Activated CD4-positive, alpha-beta T cell treated with anti-CD3 and anti-CD28 coated beads for 48 hours (primary cell): ENCODE measurements around the gene CDK6.

ENCODE experiments used
- DNase-seq: peaks from one replicate; pipeline ENCODE4 v3.0.0-alpha.2; 2020

CDK6 gene

DNA sequence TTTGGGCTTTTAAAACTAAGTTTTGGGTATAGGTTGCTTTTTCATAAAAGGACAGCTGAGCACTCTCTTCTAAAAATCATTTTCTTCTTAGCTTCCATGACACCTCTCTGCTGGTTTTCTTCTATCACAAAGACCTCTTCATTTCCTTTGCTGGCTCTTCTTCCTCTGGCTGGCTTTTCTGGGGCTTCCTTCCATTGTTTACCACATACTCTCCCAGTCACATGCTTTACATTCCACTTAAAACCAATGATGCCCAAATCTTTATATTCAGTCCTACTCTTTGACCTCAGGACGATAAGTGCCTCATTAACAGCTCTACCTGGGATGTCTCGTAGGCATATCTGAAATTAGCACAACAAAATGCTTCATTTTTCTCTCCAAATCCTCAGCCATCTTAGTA lies 273.0 kb downstream of the CDK6 start:
- DNase-seq, result no peak

DNA sequence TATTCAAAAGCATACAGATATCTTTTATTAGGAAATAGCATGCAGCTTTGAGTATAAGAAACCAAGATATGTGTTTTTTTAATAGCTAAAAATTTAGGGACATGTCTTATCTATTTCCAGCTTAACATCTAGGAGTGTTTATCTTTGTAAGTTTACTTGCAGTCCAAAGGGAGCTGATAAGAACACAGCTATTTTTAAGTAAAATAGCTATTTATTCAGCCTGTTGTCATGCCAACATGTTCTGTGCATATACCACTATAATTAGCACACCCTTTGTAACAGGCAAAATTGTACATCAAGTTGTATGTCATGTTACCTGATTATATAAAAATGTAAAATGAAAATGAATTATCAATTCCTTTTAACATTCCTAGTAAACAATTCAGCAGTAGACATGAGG lies 275.8 kb downstream of the CDK6 start:
- DNase-seq, result no peak

DNA sequence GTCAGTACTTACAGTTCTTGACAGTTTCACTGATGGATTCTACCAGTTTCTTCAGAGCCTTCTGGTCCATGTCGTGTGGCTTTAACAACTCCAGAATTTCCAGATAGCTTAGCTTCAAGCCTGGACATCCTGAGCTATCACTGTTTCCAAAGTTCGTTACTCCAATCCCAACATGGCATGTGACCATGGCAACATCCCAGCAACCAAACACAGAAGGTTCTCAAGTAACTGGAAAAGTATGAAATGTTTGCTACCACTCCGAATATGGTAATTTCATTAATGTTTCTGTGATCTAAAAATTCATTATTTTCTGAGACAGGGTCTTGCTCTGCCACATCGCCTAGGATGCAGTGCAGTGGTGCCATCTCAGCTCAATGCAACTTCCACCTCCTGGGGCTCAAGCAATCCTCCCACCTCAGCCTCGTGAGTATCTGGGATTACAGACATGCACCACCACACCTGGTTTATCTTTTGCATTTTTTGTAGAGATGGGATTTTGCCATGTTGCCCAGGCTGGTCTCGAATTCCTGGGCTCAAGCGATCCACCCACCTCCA lies 278.5 kb downstream of the CDK6 start:
- DNase-seq, result no peak

DNA sequence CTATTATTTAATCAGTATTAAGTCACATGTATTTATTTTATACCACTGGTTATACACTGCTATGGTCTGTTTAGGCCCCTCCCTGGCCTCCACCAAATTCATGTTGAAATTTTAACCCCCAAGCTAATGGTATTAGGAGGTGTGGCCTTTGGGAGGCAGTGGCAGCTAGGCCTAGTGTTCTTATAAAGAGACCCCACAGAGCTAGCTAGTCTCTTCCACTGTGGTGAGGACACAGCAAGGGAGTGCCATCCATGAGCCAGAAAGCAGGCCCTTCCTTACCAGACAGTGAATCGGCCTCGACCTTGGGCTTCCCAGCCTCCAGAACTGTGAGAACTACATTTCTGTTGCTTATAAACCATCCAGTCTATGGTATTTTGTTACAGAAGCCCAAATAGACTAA lies 279.1 kb downstream of the CDK6 start:
- DNase-seq, result no peak
